Measurements from ENCODE around the gene C1QTNF6. TPM values are rescaled to one million over a fixed set of nuclear protein-coding genes. Genes with fewer than 3 reads are reported as not detected.

Gene C1QTNF6
- total and polyA plus RNA-seq, 7 experiments from 2014 or later, result 1.1 to 27.6 (median 14.5) TPM

GRCh38 chr22:37169947-37170688 is 17.9 kb downstream of the C1QTNF6 start:
- peaks cover 0 to 2% (median 0%) of the 10 kb centered on the region in 5 donors for H3K27me3 Mint-ChIP-seq

GRCh38 chr22:37169406-37169805 is 18.6 kb downstream of the C1QTNF6 start:
- POLR2A ChIA-PET, result no interaction called here
- peaks cover 0 to 5% (median 0%) of the 10 kb centered on the region in 11 donors for H3K9me3 Mint-ChIP-seq
- H3K4me3 Mint-ChIP-seq, result peak overlapping the region in 2 of 10 donors; percentile 30 to 44
- ATAC-seq, result no peak
- peak overlapping the region in 4 of 9 donors; percentile 79 to 89 (median 82) for H3K27ac Mint-ChIP-seq
- peaks cover 36 to 60% (median 54%) of the 10 kb centered on the region in 7 donors for H3K4me1 Mint-ChIP-seq
- peaks cover 0 to 17% (median 0%) of the 10 kb centered on the region in 5 donors for H3K36me3 Mint-ChIP-seq
- H3K27me3 Mint-ChIP-seq, result peaks cover 0 to 2% (median 0%) of the 10 kb centered on the region in 5 donors
- no peaks in the 10 kb centered on the region for H3K9me3 ChIP-seq (ENCODE audit: control insufficient read depth in 2 of 3, low read length in 3 of 3)
- no peaks in the 10 kb centered on the region for H3K36me3 ChIP-seq (ENCODE audit: control insufficient read depth in 2 of 3, insufficient read depth in 3 of 3, low read length in 3 of 3)
- intact Hi-C loops (cut with micrococcal nuclease), result loop anchor here in 1 of 2 donors (5.0 kb wide), 1 partner anchor 288 kb away; no protein-coding TSS in a partner anchor
- DNase-seq, result no peak
- H3K4me1 ChIP-seq (ENCODE audit: control insufficient read depth in 2 of 2, insufficient read depth in 2 of 2, low read length in 2 of 2), result peaks cover 41 to 65% of the 10 kb centered on the region in 2 donors
- H3K27ac ChIP-seq (ENCODE audit: low read depth, low read length), result no peak overlapping the region
- no peaks in the 10 kb centered on the region for H3K27me3 ChIP-seq (ENCODE audit: control insufficient read depth in 2 of 2, insufficient read depth in 2 of 2, low read length in 2 of 2)
- CTCF ChIA-PET, result interaction anchor here (1.0 kb wide), 1 partner anchor 30 kb away, joined by 4 read pairs; no protein-coding TSS in a partner anchor
- no peak overlapping the region for H3K4me3 ChIP-seq (ENCODE audit: low read length)

More at GRCh38 chr22:37169947-37170688, 17.9 kb downstream of the C1QTNF6 start:
- peak overlapping the region in 3 of 10 donors; percentile 15 to 44 (median 30) for H3K4me3 Mint-ChIP-seq
- H3K27ac ChIP-seq (ENCODE audit: low read depth, low read length), result no peak overlapping the region
- no peaks in the 10 kb centered on the region for H3K27me3 ChIP-seq (ENCODE audit: control insufficient read depth in 2 of 2, insufficient read depth in 2 of 2, low read length in 2 of 2)
- peaks cover 0 to 5% (median 0%) of the 10 kb centered on the region in 11 donors for H3K9me3 Mint-ChIP-seq
- peaks cover 0 to 18% (median 0%) of the 10 kb centered on the region in 5 donors for H3K36me3 Mint-ChIP-seq
- H3K36me3 ChIP-seq (ENCODE audit: control insufficient read depth in 2 of 3, insufficient read depth in 3 of 3, low read length in 3 of 3), result no peaks in the 10 kb centered on the region
- H3K4me1 Mint-ChIP-seq, result peaks cover 36 to 54% (median 50%) of the 10 kb centered on the region in 7 donors
- no peak for ATAC-seq
- intact Hi-C loops (cut with micrococcal nuclease), result loop anchor here in 1 of 2 donors (5.0 kb wide), 1 partner anchor 287 kb away; no protein-coding TSS in a partner anchor
- ChIA-PET CTCF (interaction anchor here (0.5 to 1.0 kb wide), 4 partner anchors 10 to 375 kb away, joined by 3 to 4 read pairs (median 3); no protein-coding TSS in a partner anchor), POLR2A (interaction anchor here (0.6 to 1.3 kb wide), 4 partner anchors 24 to 90 kb away, joined by 3 to 4 read pairs (median 3); no protein-coding TSS in a partner anchor)
- peaks cover 41 to 58% of the 10 kb centered on the region in 2 donors for H3K4me1 ChIP-seq (ENCODE audit: control insufficient read depth in 2 of 2, insufficient read depth in 2 of 2, low read length in 2 of 2)
- no peaks in the 10 kb centered on the region for H3K9me3 ChIP-seq (ENCODE audit: control insufficient read depth in 2 of 3, low read length in 3 of 3)
- peak in 3 of 9 donors; percentile 23 to 47 (median 28) for DNase-seq
- H3K27ac Mint-ChIP-seq, result peak overlapping the region in 6 of 9 donors; percentile 43 to 85 (median 71)
- H3K4me3 ChIP-seq (ENCODE audit: low read length), result no peak overlapping the region

- Histone ChIP-seq H3K4me3 (ENCODE audit: low read length) (peak overlapping the region; percentile 43), H3K9me3 (ENCODE audit: control insufficient read depth in 2 of 3, low read length in 3 of 3) (no peaks in the 10 kb centered on the region), H3K36me3 (ENCODE audit: control insufficient read depth in 2 of 3, insufficient read depth in 3 of 3, low read length in 3 of 3) (no peaks in the 10 kb centered on the region), H3K27me3 (ENCODE audit: control insufficient read depth in 2 of 2, insufficient read depth in 2 of 2, low read length in 2 of 2) (no peaks in the 10 kb centered on the region), H3K27ac (ENCODE audit: low read depth, low read length) (no peak overlapping the region), H3K4me1 (ENCODE audit: control insufficient read depth in 2 of 2, insufficient read depth in 2 of 2, low read length in 2 of 2) (peaks cover 51 to 76% of the 10 kb centered on the region in 2 donors)
- H3K27ac Mint-ChIP-seq, result peak overlapping the region in 8 of 9 donors; percentile 66 to 89 (median 82)
- H3K9me3 Mint-ChIP-seq, result peaks cover 0 to 5% (median 0%) of the 10 kb centered on the region in 11 donors
- H3K4me1 Mint-ChIP-seq, result peaks cover 39 to 69% (median 59%) of the 10 kb centered on the region in 7 donors
- DNase-seq, result no peak
- intact Hi-C loops (cut with micrococcal nuclease), result loop anchor here in 1 of 2 donors (2.0 to 5.0 kb wide), 2 partner anchors 71 to 289 kb away; no protein-coding TSS in a partner anchor
- H3K4me3 Mint-ChIP-seq, result peak overlapping the region; percentile 5 to 84 (median 42)
- POLR2A ChIA-PET, result interaction anchor here (0.9 to 2.3 kb wide), 5 partner anchors 11 to 92 kb away, joined by 3 to 8 read pairs (median 3); no protein-coding TSS in a partner anchor
- CTCF ChIA-PET, result interaction anchor here (0.6 to 3.9 kb wide), 9 partner anchors 7 to 289 kb away, joined by 3 to 15 read pairs (median 3); partner anchors contain the start of gene IL2RB
- peaks cover 0 to under 1% (median 0%) of the 10 kb centered on the region in 5 donors for H3K27me3 Mint-ChIP-seq
- no peak for ATAC-seq
- peaks cover 0 to 18% (median 0%) of the 10 kb centered on the region in 5 donors for H3K36me3 Mint-ChIP-seq
Observed at GRCh38 chr22:37167981-37168647, 19.9 kb downstream of the C1QTNF6 start.

GRCh38 chr22:37167176-37167980 is 20.7 kb downstream of the C1QTNF6 start:
- no peak for ATAC-seq
- H3K27ac Mint-ChIP-seq, result peak overlapping the region; percentile 66 to 89 (median 84)
- ChIA-PET POLR2A (interaction anchor here (1.0 to 2.8 kb wide), 9 partner anchors 11 to 93 kb away, joined by 3 to 15 read pairs (median 4); no protein-coding TSS in a partner anchor), CTCF (interaction anchor here (0.7 to 3.9 kb wide), 11 partner anchors 8 to 290 kb away, joined by 3 to 18 read pairs (median 3); partner anchors contain the start of gene RAC2)
- no peaks in the 10 kb centered on the region for H3K27me3 Mint-ChIP-seq
- DNase-seq, result no peak
- peaks cover 0 to 18% (median 0%) of the 10 kb centered on the region in 5 donors for H3K36me3 Mint-ChIP-seq
- Histone ChIP-seq H3K27me3 (ENCODE audit: control insufficient read depth in 2 of 2, insufficient read depth in 2 of 2, low read length in 2 of 2) (no peaks in the 10 kb centered on the region), H3K4me3 (ENCODE audit: low read length) (peak overlapping the region; percentile 43), H3K4me1 (ENCODE audit: control insufficient read depth in 2 of 2, insufficient read depth in 2 of 2, low read length in 2 of 2) (peaks cover 58 to 82% of the 10 kb centered on the region in 2 donors), H3K9me3 (ENCODE audit: control insufficient read depth in 2 of 3, low read length in 3 of 3) (no peaks in the 10 kb centered on the region), H3K36me3 (ENCODE audit: control insufficient read depth in 2 of 3, insufficient read depth in 3 of 3, low read length in 3 of 3) (no peaks in the 10 kb centered on the region), H3K27ac (ENCODE audit: low read depth, low read length) (peak overlapping the region; percentile 53)
- peaks cover 45 to 76% (median 65%) of the 10 kb centered on the region in 7 donors for H3K4me1 Mint-ChIP-seq
- H3K4me3 Mint-ChIP-seq, result peak overlapping the region in 9 of 10 donors; percentile 21 to 87 (median 76)
- peaks cover 0 to 5% (median 0%) of the 10 kb centered on the region in 11 donors for H3K9me3 Mint-ChIP-seq
- intact Hi-C loops (cut with micrococcal nuclease), result loop anchor here in 1 of 2 donors (2.0 to 5.0 kb wide), 2 partner anchors 71 to 290 kb away; no protein-coding TSS in a partner anchor

- H3K27me3 Mint-ChIP-seq, result no peaks in the 10 kb centered on the region
- peak overlapping the region; percentile 43 for H3K4me3 ChIP-seq (ENCODE audit: low read length)
- intact Hi-C loops (cut with micrococcal nuclease), result loop anchor here (1.0 to 5.0 kb wide), 9 partner anchors 16 to 384 kb away; no protein-coding TSS in a partner anchor
Observed at GRCh38 chr22:37166675-37167066, 21.4 kb downstream of the C1QTNF6 start.

More at GRCh38 chr22:37166675-37167066, 21.4 kb downstream of the C1QTNF6 start:
- Histone ChIP-seq H3K9me3 (ENCODE audit: control insufficient read depth in 2 of 3, low read length in 3 of 3) (no peaks in the 10 kb centered on the region), H3K27me3 (ENCODE audit: control insufficient read depth in 2 of 2, insufficient read depth in 2 of 2, low read length in 2 of 2) (no peaks in the 10 kb centered on the region), H3K4me1 (ENCODE audit: control insufficient read depth in 2 of 2, insufficient read depth in 2 of 2, low read length in 2 of 2) (peaks cover 65 to 89% of the 10 kb centered on the region in 2 donors), H3K27ac (ENCODE audit: low read depth, low read length) (peak overlapping the region; percentile 53), H3K36me3 (ENCODE audit: control insufficient read depth in 2 of 3, insufficient read depth in 3 of 3, low read length in 3 of 3) (no peaks in the 10 kb centered on the region)
- H3K36me3 Mint-ChIP-seq, result peaks cover 0 to 22% (median 0%) of the 10 kb centered on the region in 5 donors
- CTCF ChIA-PET, result interaction anchor here (0.7 to 3.9 kb wide), 10 partner anchors 12 to 95 kb away, joined by 3 to 18 read pairs (median 3); partner anchors contain the start of genes IL2RB and RAC2
- POLR2A ChIA-PET, result interaction anchor here (1.0 to 2.8 kb wide), 8 partner anchors 17 to 93 kb away, joined by 3 to 15 read pairs (median 4); partner anchors contain the start of gene IL2RB
- H3K4me1 Mint-ChIP-seq, result peaks cover 50 to 83% (median 71%) of the 10 kb centered on the region in 7 donors
- peak overlapping the region; percentile 60 to 87 (median 76) for H3K4me3 Mint-ChIP-seq
- peak overlapping the region; percentile 67 to 93 (median 87) for H3K27ac Mint-ChIP-seq
- ATAC-seq (peak; percentile 79), DNase-seq (peak; percentile 69 to 84 (median 79))
- H3K9me3 Mint-ChIP-seq, result peaks cover 0 to 5% (median 0%) of the 10 kb centered on the region in 11 donors

Measured in naive thymus-derived CD4-positive, alpha-beta T cell (primary cell).